Retinal pigment epithelial cell (primary cell): ENCODE data around the gene DHX57.

ENCODE experiments used
- DNase-seq: peaks from one replicate; pipeline ENCODE4 v3.0.0-alpha.2; 2010; ENCODE audit warnings: low read depth
- H3K4me3 ChIP-seq: 2 replicates; pipeline ENCODE4 v1.5.1; 2011; ENCODE audit warnings: mild to moderate bottlenecking, low read length, control low read depth, moderate library complexity
- TF ChIP-seq, protein P1 (sequence below): conservative IDR thresholded peaks from 2 replicates; pipeline ENCODE4 v1.5.1; 2011; ENCODE audit warnings: low read depth, low read length, control low read depth, inconsistent platforms

Gene DHX57

DNA sequence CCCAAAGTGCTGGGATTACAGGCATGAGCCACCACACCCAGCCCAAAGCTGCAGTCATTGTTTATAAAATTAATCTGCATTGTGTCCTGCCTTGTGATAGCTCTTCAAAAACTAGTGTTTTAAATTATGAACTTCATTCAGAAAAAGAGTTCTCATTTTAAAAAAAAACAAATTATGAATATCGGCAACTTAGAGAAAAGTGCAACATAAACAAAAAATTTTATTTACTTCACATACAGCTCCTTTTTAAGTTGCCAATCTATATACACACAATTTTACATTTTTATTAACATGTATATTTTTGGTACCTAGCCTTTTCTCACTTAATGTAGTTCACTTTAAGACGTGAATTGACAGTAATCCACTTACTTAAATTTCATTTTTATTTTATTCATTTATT, 50.8 kb downstream of the DHX57 start:
- TF ChIP-seq, protein P1, sequence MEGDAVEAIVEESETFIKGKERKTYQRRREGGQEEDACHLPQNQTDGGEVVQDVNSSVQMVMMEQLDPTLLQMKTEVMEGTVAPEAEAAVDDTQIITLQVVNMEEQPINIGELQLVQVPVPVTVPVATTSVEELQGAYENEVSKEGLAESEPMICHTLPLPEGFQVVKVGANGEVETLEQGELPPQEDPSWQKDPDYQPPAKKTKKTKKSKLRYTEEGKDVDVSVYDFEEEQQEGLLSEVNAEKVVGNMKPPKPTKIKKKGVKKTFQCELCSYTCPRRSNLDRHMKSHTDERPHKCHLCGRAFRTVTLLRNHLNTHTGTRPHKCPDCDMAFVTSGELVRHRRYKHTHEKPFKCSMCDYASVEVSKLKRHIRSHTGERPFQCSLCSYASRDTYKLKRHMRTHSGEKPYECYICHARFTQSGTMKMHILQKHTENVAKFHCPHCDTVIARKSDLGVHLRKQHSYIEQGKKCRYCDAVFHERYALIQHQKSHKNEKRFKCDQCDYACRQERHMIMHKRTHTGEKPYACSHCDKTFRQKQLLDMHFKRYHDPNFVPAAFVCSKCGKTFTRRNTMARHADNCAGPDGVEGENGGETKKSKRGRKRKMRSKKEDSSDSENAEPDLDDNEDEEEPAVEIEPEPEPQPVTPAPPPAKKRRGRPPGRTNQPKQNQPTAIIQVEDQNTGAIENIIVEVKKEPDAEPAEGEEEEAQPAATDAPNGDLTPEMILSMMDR = no peak
- DNase-seq = no peak
- no peak overlapping the region for H3K4me3 ChIP-seq

DNA sequence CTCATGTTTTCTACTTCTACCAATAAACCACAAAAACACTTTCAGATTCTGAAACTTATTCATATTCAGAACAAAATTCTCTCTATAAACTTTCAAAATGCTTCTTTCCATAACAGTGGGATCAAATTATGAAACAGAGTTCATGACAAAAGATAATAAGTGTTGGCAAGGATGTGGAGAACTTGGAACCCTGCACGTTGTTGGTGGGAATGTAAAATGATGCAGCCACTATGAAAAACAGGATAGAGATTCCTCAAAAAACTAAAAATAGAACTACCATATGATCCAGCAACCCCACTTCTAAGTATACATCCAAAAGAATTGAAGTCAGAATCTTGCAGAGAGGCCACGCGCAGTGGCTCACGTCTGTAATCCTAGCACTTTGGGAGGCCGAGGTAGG, 52.3 kb downstream of the DHX57 start:
- no peak overlapping the region for H3K4me3 ChIP-seq
- no peak for DNase-seq
- TF ChIP-seq, protein P1 = no peak

DNA sequence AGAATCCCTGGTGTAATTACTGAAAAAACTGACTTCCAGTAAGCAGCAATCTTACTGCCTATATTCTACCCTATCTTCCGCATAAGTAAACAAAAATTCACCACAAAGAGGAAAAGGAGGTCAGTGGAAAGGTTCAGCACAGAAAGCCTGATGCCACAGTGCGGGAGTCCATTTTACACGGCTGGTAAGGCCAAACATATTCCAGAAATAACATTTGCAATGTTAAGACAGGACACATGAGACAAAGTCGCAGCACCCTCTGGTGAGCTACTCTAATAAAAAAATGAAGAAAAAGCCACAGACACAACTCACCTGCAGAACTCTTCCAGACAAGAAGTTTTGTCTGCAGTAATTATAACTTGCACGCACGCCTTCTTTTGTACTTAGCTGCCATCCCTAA, 57.2 kb downstream of the DHX57 start:
- DNase-seq = no peak
- TF ChIP-seq, protein P1 = no peak
- no peak overlapping the region for H3K4me3 ChIP-seq

DNA sequence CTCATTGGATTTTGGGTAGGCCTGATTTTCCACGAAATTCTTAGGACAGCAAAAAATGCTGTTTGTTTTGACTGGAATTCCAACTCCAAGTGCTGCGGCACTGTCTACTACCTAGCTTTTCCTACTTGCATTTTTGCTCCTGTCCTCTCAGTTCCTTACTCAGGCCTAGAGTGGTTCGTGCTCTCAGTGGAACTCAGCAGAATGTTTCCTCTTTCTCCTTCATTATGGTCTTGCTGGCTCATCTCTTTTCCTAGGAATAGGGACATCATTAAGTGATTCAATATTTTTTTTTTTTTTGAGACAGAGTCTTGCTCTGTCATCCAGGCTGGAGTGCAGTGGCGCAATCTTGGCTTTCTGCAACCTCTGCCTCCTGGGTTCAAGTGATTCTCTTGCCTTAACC, 59.8 kb downstream of the DHX57 start:
- no peak overlapping the region for H3K4me3 ChIP-seq
- TF ChIP-seq, protein P1 = no peak
- DNase-seq = no peak

DNA sequence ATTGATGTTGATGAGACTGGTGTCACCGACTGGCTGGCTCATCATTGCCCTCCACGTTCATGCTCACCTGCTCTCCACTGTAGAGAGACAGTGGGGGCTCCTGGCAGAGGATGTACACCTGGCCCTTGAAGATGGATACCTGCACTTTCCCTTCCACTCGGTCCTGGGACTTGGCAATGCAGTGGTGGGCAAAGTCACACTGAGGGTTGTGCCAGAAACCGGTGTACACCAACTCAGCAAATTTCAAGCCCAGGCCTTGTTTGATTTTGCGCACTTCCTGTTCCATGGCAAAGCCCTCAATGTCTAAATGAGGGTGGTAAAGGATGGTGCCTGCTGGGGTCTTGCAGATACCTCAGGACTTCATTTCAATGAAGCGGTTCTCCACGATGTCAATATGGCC, 65.2 kb downstream of the DHX57 start:
- no peak for DNase-seq
- TF ChIP-seq, protein P1 = no peak
- H3K4me3 ChIP-seq = no peak overlapping the region

DNA sequence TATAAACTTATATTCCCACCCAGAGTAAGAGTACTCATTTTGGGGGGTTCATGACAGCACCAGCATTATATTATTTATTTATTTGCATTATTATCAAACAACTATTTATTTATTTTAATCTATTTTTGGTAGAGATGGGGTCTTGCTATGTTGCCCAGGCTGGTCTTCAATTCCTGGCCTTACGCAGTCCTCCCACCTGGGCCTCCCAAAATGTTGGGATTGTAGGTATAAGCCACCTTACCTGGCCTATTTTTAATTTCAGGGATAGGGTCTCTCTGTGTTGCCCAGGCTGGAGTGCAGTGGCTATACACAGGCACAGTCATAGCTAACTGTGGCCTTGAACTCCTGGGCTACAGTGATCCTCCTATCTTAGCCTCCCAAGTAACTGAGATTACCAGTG, 67.1 kb downstream of the DHX57 start:
- no peak overlapping the region for H3K4me3 ChIP-seq
- DNase-seq = no peak
- TF ChIP-seq, protein P1 = no peak

DNA sequence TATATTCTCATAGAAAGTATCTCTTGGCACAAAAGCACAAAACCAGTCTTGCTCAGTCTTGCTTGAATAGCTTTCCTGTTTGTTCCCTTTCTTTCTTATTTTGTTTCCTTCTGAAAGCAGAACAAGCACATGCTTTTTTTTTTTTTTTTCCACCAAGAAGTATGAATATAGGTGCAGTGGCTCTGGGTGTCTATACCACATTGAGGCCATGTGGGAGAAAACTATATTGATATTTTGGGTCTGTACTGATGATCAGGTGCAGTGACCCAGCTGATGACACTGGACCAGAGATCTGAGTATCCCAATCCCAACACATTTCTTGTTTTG, 69.0 kb downstream of the DHX57 start:
- no peak for DNase-seq
- TF ChIP-seq, protein P1 = no peak
- no peak overlapping the region for H3K4me3 ChIP-seq
